Activated T-cell treated with anti-CD3 and anti-CD28 coated beads, Interleukin-2, amount 50 U/mL, for 24 hours (primary cell): ENCODE measurements around the gene RGMA.

Experiments used
- DNase-seq: peaks from one replicate; pipeline ENCODE4 v3.0.0-alpha.2; 2020
- H3K27ac Mint-ChIP-seq: 2 replicates; pipeline ENCODE4 v1.8.0; 2020; ENCODE audit warnings: mild to moderate bottlenecking, mixed read lengths
- H3K27me3 Mint-ChIP-seq: 2 replicates; pipeline ENCODE4 v1.8.0; 2020; ENCODE audit warnings: mixed read lengths
- H3K36me3 Mint-ChIP-seq: 2 replicates; pipeline ENCODE4 v1.8.0; 2020; ENCODE audit warnings: low read depth, mixed read lengths
- H3K4me1 Mint-ChIP-seq: 2 replicates; pipeline ENCODE4 v1.8.0; 2020; ENCODE audit warnings: low read depth, mixed read lengths
- H3K4me3 Mint-ChIP-seq: 2 replicates; pipeline ENCODE4 v1.8.0; 2020; ENCODE audit warnings: mild to moderate bottlenecking, moderate library complexity, mixed read lengths
- H3K9me3 Mint-ChIP-seq: 2 replicates; pipeline ENCODE4 v1.8.0; 2020; ENCODE audit warnings: mixed read lengths

The RGMA gene

GRCh38 chr15:93051236-93052089, 37.5 kb downstream of the RGMA start:
- peaks cover 16% of the 10 kb centered on the region for H3K4me1 Mint-ChIP-seq
- no peak for DNase-seq
- no peaks in the 10 kb centered on the region for H3K9me3 Mint-ChIP-seq
- H3K36me3 Mint-ChIP-seq = no peaks in the 10 kb centered on the region
- H3K27me3 Mint-ChIP-seq = no peaks in the 10 kb centered on the region
- H3K27ac Mint-ChIP-seq = no peak overlapping the region
- H3K4me3 Mint-ChIP-seq = no peak overlapping the region

- H3K36me3 Mint-ChIP-seq = no peaks in the 10 kb centered on the region
- peaks cover 16% of the 10 kb centered on the region for H3K4me1 Mint-ChIP-seq
- peaks cover 3% of the 10 kb centered on the region for H3K9me3 Mint-ChIP-seq
- no peak overlapping the region for H3K4me3 Mint-ChIP-seq
- DNase-seq = no peak
- H3K27ac Mint-ChIP-seq = no peak overlapping the region
- H3K27me3 Mint-ChIP-seq = no peaks in the 10 kb centered on the region
These were observed 38.4 kb downstream of the RGMA start for GRCh38 chr15:93050648-93051047.

- no peaks in the 10 kb centered on the region for H3K27me3 Mint-ChIP-seq
- no peak for DNase-seq
- H3K4me1 Mint-ChIP-seq = peaks cover 16% of the 10 kb centered on the region
- H3K36me3 Mint-ChIP-seq = no peaks in the 10 kb centered on the region
- H3K9me3 Mint-ChIP-seq = peaks cover 3% of the 10 kb centered on the region
- no peak overlapping the region for H3K4me3 Mint-ChIP-seq
- H3K27ac Mint-ChIP-seq = no peak overlapping the region
These were observed 39.0 kb downstream of the RGMA start for GRCh38 chr15:93049914-93050578.

GRCh38 chr15:93049233-93049632, 39.8 kb downstream of the RGMA start:
- DNase-seq = no peak
- Mint-ChIP-seq H3K27me3 (no peaks in the 10 kb centered on the region), H3K27ac (no peak overlapping the region), H3K36me3 (no peaks in the 10 kb centered on the region), H3K9me3 (peaks cover 3% of the 10 kb centered on the region), H3K4me3 (no peak overlapping the region), H3K4me1 (peaks cover 16% of the 10 kb centered on the region)

- H3K4me1 Mint-ChIP-seq = peaks cover 16% of the 10 kb centered on the region
- H3K36me3 Mint-ChIP-seq = no peaks in the 10 kb centered on the region
- H3K27me3 Mint-ChIP-seq = no peaks in the 10 kb centered on the region
- H3K27ac Mint-ChIP-seq = no peak overlapping the region
- H3K4me3 Mint-ChIP-seq = no peak overlapping the region
- H3K9me3 Mint-ChIP-seq = peaks cover 3% of the 10 kb centered on the region
- DNase-seq = no peak
These were observed 40.3 kb downstream of the RGMA start for GRCh38 chr15:93048759-93049161.

- Mint-ChIP-seq H3K27ac (no peak overlapping the region), H3K4me1 (peaks cover 16% of the 10 kb centered on the region), H3K36me3 (no peaks in the 10 kb centered on the region), H3K4me3 (no peak overlapping the region), H3K9me3 (peaks cover 3% of the 10 kb centered on the region), H3K27me3 (no peaks in the 10 kb centered on the region)
- no peak for DNase-seq
These were observed 40.6 kb downstream of the RGMA start for GRCh38 chr15:93048426-93048721.

- Mint-ChIP-seq H3K27me3 (no peaks in the 10 kb centered on the region), H3K4me3 (no peak overlapping the region), H3K9me3 (peaks cover 3% of the 10 kb centered on the region), H3K4me1 (peaks cover 16% of the 10 kb centered on the region), H3K36me3 (no peaks in the 10 kb centered on the region), H3K27ac (peak overlapping the region; percentile 9)
- DNase-seq = no peak
These were observed 41.2 kb downstream of the RGMA start for GRCh38 chr15:93047621-93048425.

GRCh38 chr15:93046721-93047120, 42.3 kb downstream of the RGMA start:
- Mint-ChIP-seq H3K4me1 (peaks cover 16% of the 10 kb centered on the region), H3K27ac (no peak overlapping the region), H3K4me3 (no peak overlapping the region), H3K36me3 (no peaks in the 10 kb centered on the region), H3K9me3 (peaks cover 3% of the 10 kb centered on the region), H3K27me3 (no peaks in the 10 kb centered on the region)
- DNase-seq = no peak

- H3K27ac Mint-ChIP-seq = no peak overlapping the region
- H3K27me3 Mint-ChIP-seq = no peaks in the 10 kb centered on the region
- H3K9me3 Mint-ChIP-seq = peaks cover 3% of the 10 kb centered on the region
- H3K36me3 Mint-ChIP-seq = no peaks in the 10 kb centered on the region
- H3K4me1 Mint-ChIP-seq = peaks cover 16% of the 10 kb centered on the region
- no peak for DNase-seq
- H3K4me3 Mint-ChIP-seq = no peak overlapping the region
These were observed 42.9 kb downstream of the RGMA start for GRCh38 chr15:93046120-93046519.

GRCh38 chr15:93045191-93045785, 43.7 kb downstream of the RGMA start:
- Mint-ChIP-seq H3K36me3 (no peaks in the 10 kb centered on the region), H3K27me3 (no peaks in the 10 kb centered on the region), H3K4me3 (no peak overlapping the region), H3K27ac (no peak overlapping the region), H3K4me1 (peaks cover 16% of the 10 kb centered on the region), H3K9me3 (peaks cover 3% of the 10 kb centered on the region)
- no peak for DNase-seq

- Mint-ChIP-seq H3K27ac (no peak overlapping the region), H3K4me1 (peaks cover 16% of the 10 kb centered on the region), H3K27me3 (no peaks in the 10 kb centered on the region), H3K4me3 (no peak overlapping the region), H3K36me3 (no peaks in the 10 kb centered on the region), H3K9me3 (peaks cover 3% of the 10 kb centered on the region)
- no peak for DNase-seq
These were observed 44.5 kb downstream of the RGMA start for GRCh38 chr15:93044301-93045190.

- Mint-ChIP-seq H3K9me3 (peaks cover 3% of the 10 kb centered on the region), H3K27ac (no peak overlapping the region), H3K27me3 (no peaks in the 10 kb centered on the region), H3K4me1 (peaks cover 13% of the 10 kb centered on the region), H3K36me3 (no peaks in the 10 kb centered on the region), H3K4me3 (no peak overlapping the region)
- no peak for DNase-seq
These were observed 45.2 kb downstream of the RGMA start for GRCh38 chr15:93043621-93044300.

- Mint-ChIP-seq H3K9me3 (peaks cover 3% of the 10 kb centered on the region), H3K4me3 (no peak overlapping the region), H3K27ac (no peak overlapping the region), H3K4me1 (peaks cover 6% of the 10 kb centered on the region), H3K27me3 (no peaks in the 10 kb centered on the region), H3K36me3 (no peaks in the 10 kb centered on the region)
- DNase-seq = no peak
These were observed 46.2 kb downstream of the RGMA start for GRCh38 chr15:93042691-93043378.
